ENCODE measurements around the gene MBOAT1.

GRCh38 chr6:20241102-20241501, 28.8 kb upstream of the MBOAT1 start:
- no peak for TF ChIP-seq CTCF (conservative IDR thresholded peaks at IDR 0.05 in 1 of 2, IDR thresholded peaks at IDR 0.05 in 1 of 2; ENCODE audit: extremely low read depth in 1 of 2, insufficient read depth in 1 of 2, low read depth in 1 of 2, low read length in 2 of 2)
- TF ChIP-seq EZH2 (IDR thresholded peaks at IDR 0.05; ENCODE audit: borderline replicate concordance, low read length) = no peak
